ENCODE measurements around the gene TFDP2.
"Not testable (repeated sequence)": the region's sequence is repeated elsewhere in the genome, so short reads cannot be mapped to it uniquely, and the experiment has no call there.

The TFDP2 gene

DNA sequence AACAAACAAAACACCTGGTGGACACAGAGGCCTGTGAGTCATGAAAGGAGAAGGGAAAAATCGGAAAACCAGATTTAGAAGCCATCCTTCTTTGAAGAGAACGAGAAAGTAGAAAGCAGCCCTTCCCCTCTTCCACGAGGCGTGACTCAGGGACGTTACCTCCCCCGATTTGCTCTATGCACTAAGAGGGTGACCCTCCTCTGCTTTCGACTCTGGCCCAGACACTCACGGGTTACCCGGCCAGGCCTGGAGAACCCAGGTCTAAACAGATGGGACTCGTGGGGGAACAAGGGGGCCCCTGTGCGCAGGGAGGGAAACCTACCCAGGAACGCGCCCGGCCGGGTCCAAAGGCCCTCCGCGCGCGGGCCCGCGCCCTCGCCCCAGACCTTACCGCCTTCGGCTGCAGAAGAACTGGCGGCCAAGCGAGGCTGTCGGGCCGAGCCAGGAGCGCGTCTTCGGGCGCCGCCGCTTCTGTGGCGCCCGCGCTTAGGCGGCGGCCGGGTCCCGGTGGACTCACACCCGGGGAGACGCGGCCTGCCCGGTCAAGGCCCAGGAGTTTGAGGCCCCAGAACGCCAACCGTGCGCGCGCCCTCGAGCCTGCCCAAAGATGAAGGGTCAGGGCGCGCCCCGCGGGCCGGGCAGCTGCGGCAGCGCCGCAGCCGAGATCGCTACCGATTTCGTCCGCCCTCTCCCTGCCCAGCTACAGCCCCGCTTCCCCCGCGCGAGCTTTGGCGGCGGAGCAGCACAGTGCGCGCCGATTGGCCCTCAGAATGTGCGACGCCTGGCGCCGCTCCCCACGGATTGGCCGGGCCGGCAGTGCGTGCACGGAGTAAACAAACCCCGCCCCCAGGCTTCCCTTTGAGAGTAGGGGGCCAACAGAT, at the start of gene TFDP2:
TSS of gene TFDP2 (minus strand) at position 753 of the 881 bp plus-strand sequence. CDS start 47,795 bp downstream, outside the sequence.
- DNase-seq (ENCODE audit: low spot score): peak; percentile 77

GRCh38 chr3:142188846-142189245, 39.5 kb upstream of the TFDP2 start:
- DNase-seq (ENCODE audit: low spot score): no peak

DNA sequence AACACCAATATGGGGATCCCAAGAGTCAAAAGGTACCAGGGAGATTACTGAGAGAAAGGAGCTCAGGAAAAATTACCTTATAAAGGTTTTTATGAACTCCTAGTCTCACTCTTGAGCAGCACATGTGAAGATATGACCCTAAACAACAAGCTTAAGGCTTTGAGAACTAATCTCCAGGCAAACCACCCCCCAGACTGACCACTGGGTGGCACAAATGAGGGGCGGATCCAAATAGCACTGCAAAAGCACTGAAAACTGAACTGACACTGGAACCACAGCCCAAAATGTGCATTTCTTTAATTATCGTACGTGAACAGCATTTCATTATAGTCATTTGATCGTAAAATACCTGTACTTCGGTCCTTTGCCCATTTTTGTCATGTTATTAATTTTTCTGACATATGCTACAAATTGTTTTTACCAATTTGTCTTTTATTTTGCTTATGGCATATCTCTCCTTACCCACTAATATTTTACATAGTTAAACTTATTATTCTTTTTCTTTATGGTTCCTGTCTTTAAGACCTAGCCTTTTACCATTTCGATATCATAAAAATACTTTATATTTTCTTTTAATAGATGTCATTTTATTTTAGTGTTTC, 31.5 kb upstream of the TFDP2 start:
- peak; percentile 31 for DNase-seq (ENCODE audit: low spot score)

- DNase-seq (ENCODE audit: low spot score): no peak
Measured at GRCh38 chr3:142175478-142175877, 26.1 kb upstream of the TFDP2 start.

DNA sequence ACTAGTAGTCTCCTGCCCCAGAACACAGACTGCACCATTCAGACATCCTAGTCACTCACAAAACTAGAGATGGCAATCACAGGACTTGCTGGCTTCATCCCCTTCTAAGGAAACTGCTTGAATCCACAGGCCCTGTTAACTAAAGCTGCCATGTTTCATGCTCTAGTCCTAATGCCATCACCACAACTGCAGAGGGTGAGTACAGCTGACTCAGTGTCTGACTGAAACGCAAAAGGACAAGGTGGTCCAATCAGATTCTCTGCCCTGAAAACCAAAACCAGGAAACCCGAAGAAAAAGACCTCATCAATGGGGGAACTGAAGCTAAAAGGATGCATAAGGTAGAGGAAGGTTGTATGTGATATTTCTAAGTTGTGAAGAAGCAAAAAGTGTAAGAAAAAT, 25.2 kb upstream of the TFDP2 start:
- no peak for DNase-seq (ENCODE audit: low spot score)

DNA sequence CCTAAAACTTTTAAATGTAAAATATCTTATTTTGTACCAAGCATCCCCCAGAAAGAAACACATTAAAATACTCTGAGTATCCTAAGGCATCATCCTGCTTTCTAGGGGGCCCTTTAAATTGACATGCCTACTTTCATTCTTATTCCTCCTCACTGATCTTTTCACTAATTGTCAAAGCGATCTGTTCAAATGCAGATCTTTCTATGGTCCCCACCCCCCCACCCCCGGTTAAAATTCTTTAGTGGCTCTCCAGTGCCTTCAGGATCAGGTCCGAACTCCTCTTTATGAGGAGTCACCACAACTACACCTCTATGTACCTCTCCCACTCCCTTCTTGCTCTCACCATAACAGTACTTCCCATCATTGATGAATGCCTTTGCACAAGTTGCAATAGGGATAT, 19.2 kb upstream of the TFDP2 start:
- DNase-seq (ENCODE audit: low spot score): no peak

DNA sequence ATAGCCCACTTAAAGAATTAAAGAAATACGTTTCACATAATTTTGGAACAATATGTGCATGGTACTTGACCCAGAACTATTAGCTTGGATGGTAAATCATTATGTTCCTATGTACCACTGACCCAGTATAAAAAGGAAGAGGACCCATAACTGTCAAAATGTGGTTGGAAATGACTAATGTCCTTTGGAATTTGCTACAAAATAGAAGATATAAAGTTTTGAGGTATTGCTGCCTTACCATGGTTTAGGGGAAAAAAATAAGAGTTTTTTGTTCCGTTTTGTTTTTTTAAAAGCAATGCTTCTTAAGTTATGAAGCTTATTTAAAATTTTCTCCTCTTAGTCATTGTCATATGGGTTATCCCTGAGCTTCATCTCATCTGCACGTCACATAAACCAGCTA, 15.8 kb upstream of the TFDP2 start:
- no peak for DNase-seq (ENCODE audit: low spot score)

GRCh38 chr3:142159083-142159740, 9.9 kb upstream of the TFDP2 start:
- DNase-seq (ENCODE audit: low spot score): no peak

- no peak for DNase-seq (ENCODE audit: low spot score)
Measured at GRCh38 chr3:142154186-142154585, 4.8 kb upstream of the TFDP2 start.

GRCh38 chr3:142152384-142152783, 3.0 kb upstream of the TFDP2 start:
- no peak for DNase-seq (ENCODE audit: low spot score)

- DNase-seq (ENCODE audit: low spot score): no peak
Measured at GRCh38 chr3:142151828-142152227, 2.5 kb upstream of the TFDP2 start.

DNA sequence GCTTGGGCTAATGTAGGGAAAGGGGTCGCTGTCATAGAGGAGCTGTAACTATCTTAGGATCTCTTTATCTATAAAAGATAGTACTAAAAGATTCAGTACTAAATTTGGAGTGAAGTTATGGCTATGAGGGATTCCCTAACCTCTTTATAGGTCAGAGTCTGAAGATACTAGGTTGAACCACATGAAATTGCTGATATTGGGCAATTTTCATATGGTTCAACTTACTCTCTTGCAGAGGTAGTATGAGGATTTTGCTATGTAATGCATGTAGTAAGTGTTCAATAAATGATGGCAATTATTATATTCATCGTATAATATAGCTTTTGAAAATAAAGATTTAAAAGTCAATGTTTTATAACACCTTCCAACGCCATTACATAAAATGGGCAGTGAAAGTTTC, 1.9 kb upstream of the TFDP2 start:
- DNase-seq (ENCODE audit: low spot score): no peak

DNA sequence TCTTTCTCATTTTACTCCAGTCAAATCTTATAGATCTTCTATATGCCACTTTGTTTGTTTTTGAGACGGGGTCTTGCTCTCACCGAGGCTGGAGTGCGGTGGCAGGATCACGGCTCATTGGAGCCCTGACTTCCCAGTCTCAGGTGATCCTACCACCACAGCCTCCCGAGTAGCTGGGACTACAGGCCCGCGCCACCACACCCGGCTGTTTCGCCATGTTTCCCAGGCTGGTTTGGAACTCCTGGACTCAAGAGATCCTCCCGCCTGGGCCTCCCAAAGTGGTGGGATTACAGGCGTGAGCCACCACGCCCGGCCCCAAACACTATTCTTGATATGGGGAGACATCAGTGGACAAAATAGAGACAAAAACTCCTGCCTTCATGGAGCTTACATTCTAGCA, 927 bp upstream of the TFDP2 start:
- no peak for DNase-seq (ENCODE audit: low spot score)

- DNase-seq (ENCODE audit: low spot score): no peak
Measured at GRCh38 chr3:142149673-142149992, 289 bp upstream of the TFDP2 start.

DNA sequence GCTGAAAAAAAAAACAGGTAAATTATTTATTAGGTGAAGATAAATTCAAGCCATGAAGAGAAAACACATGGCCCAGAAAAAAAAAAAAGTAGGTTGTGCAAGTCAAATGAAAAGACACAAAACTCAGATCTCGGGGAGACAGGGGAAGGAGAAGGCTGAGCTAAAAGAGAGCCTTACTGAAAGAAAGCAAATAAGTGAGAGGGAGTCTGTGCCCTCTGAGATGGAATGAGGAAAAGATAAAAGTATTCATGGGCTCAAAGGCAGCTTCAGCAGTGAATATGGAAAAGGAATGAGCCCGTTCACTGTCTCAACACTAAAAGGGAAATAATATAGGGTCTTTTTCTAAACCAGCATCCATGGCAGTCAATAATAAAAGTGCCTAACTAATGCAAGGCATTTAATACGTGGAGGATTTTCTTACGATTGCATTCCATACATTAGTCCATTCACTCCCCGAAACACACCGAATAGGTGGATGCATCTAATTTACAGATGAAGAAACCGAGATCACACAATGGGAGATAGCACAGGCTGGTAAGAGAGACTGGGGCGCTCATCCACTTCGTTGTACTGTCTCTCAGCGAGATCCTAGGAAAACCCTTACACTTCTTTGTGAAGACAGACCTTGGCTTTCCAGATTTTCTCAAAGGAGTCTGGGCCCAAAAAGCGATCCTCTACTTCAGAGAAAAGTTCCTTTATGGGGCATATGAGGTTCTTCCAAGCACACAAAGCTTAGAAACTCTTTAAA, 1.1 kb downstream of the TFDP2 start:
- DNase-seq (ENCODE audit: low spot score): no peak

- DNase-seq (ENCODE audit: low spot score): not testable (repeated sequence)
Measured at GRCh38 chr3:142144587-142144986, 4.8 kb downstream of the TFDP2 start.

- not testable (repeated sequence) for DNase-seq (ENCODE audit: low spot score)
Measured at GRCh38 chr3:142140608-142141285, 8.6 kb downstream of the TFDP2 start.

DNA sequence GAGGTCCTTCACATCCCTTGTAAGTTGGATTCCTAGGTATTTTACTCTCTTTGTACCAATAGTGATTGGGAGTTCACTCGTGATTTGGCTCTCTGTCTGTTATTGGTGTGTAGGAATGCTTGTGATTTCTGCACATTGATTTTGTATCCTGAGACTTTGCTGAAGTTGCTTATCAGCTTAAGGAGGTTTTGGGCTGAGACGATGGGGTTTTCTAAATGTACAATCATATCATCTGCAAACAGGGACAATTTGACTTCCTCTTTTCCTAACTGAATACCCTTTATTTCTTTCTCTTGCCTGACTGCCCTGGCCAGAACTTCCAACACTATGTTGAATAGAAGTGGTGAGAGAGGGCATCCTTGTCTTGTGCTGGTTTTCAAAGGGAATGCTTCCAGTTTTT, 12.3 kb downstream of the TFDP2 start:
- DNase-seq (ENCODE audit: low spot score): not testable (repeated sequence)

GRCh38 chr3:142134799-142135325, 14.5 kb downstream of the TFDP2 start:
- no peak for DNase-seq (ENCODE audit: low spot score)

DNA sequence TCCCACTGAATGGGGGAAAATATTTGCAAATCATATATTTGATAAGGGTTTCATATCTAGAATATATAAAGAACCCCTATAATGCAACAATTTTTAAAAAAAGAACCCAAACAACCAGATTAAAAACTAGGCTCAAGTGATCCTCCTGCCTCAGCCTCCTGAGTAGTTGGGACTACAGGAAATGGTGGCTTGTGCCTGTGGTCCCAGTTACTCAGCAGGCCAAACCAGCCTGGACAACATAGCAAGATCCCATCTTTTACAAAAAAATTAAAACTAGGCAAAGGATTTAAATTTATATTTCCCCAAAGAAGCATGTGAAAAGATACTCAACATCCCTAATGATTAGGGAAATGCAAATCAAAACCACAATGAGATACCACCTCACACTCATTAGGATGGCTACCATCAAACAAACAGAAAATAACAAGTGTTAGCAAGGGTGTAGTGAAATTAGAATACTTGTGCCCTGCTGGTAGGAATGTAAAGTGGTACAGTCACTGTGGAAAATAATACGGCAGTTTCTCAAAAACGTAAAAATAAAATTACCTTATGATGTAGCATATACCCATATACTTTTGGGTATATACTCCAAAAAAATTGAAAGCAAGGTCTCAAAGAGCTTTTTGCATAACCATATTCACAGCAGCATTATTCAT, 19.7 kb downstream of the TFDP2 start:
- no peak for DNase-seq (ENCODE audit: low spot score)
